OCI-M2 (cell line): ENCODE measurements around the gene CRYBG1.
"Not testable (repeated sequence)": the region's sequence is repeated elsewhere in the genome, so short reads cannot be mapped to it uniquely, and the experiment has no call there.

Experiments used
- DNase-seq: peaks from one replicate; lab custom pipeline; 2025; ENCODE audit not compliant: unreplicated experiment; lab: John Stamatoyannopoulos, UW

The CRYBG1 gene

GRCh38 chr6:106372838-106373501 lies 12.5 kb downstream of the CRYBG1 start:
- DNase-seq: no peak

- DNase-seq: no peak
Measured at GRCh38 chr6:106373502-106374239, 13.2 kb downstream of the CRYBG1 start.

- DNase-seq: no peak
Measured at GRCh38 chr6:106377061-106377540, 16.6 kb downstream of the CRYBG1 start.

DNA sequence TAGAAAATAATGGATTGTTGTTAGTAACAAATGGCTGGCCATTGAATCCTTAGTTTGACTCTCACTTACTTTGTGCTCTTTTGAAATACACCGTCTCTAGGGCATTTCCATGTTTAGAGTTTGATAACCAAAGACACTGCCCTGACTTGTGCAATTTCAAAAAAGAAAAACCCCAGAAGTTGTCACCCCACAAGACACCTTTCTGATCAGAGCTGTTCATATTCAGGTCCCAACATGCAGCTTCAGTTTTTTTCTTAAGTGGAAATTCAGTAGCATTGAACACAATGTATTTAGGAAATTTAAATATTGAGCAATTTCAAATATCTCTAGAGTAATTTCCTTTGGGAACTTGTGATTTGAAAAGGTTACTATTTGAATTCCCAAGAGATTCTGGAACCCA lies 19.4 kb downstream of the CRYBG1 start:
- DNase-seq: no peak

GRCh38 chr6:106380407-106380806 lies 19.9 kb downstream of the CRYBG1 start:
- DNase-seq: no peak

- DNase-seq: no peak
Measured at GRCh38 chr6:106381223-106381622, 20.7 kb downstream of the CRYBG1 start.

DNA sequence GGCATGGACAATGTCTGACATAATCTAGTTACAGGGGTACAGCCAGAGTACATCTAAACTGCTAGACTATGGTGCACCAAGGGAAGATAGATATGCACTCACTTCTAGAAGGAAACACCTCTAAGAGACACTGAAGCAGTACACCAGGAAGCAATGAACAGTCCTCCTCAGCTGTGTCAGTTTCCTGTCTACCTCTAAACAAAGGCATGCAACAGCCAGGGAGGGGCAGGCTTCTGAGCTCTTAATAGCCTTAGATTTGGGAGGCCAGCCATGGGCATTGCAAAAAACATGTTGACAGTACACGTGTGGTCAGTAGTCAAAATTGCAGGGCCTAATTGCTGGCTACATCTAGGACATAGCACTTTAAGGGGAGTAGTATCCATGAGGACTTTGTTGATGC lies 21.4 kb downstream of the CRYBG1 start:
- DNase-seq: no peak

GRCh38 chr6:106383573-106383972 lies 23.1 kb downstream of the CRYBG1 start:
- DNase-seq: no peak

DNA sequence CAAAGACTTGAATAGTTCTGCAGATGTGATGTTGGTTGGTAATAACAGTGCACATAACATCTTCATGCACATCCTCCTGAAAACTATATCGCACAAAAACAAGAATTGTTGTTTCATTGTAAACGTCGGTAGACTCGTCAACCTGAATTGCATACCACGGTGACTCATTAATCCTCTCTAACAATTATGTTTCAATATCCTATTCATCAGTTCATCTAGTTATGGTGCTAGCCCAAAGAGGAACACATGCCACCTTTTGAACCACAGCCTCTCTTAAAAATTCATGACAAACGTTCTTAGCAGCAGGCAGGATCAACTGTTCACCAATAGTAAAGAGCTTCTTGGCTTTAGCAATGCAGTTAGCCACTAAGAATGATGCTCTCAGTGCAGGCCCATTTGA lies 25.0 kb downstream of the CRYBG1 start:
- no peak for DNase-seq

DNA sequence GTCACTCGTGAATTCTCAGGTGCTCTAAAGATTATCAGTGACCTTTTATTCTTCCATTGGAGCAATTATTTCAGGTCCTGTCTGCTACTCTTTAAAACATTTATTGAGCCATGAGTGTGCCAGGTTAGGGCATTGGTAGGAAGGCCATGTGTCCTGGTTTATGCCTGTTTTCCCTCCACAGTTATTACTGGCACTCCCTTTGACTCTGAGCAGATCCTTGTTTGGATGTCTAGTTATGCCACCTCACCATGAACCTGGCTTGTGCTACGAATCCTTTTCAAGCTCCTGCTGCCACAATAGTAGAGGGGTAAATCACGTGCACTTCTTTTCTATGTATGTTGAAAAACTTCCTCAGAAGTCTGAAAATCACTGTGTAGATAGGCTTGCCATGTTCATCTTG lies 27.4 kb downstream of the CRYBG1 start:
- no peak for DNase-seq

GRCh38 chr6:106390088-106390487 lies 29.6 kb downstream of the CRYBG1 start:
- no peak for DNase-seq

DNA sequence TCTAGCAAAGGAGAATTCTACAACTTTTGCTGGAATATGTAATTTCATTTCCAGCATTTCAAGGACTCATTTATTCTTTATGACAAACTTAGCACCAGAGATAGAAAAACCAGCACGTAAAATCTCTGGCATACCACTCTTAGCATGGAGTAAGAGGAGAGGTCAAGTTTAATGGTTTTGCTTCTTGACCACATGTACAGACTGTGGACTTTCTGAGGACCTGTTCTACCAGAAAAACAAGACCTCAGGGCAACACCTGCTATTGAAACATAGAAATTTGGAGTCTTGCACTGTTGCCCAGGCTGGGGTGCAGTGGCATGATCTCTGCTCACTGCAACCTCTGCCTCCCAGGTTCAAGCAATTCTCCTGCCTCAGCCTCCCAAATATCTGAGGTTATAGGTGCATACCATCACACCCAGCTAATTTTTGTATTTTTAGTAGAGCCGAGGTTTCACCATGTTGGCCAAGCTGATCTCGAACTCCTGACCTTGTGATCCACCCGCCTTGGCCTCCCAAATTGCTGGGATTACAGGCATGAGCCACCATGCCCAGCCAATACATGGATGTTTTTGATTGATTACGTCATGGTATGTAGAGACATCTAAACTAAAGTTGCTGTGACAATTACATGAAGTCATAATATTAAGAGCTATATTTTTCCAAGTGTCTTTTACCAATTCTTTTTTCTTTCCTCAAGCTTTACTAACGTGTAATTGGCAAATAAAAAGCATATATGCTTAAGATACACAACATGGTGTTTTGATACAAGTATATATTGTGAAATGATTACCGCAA lies 36.1 kb downstream of the CRYBG1 start:
- DNase-seq: no peak

- DNase-seq: no peak
Measured at GRCh38 chr6:106397431-106397830, 36.9 kb downstream of the CRYBG1 start.

GRCh38 chr6:106398621-106399020 lies 38.1 kb downstream of the CRYBG1 start:
- DNase-seq: no peak

GRCh38 chr6:106405044-106405443 lies 44.5 kb downstream of the CRYBG1 start:
- not testable (repeated sequence) for DNase-seq

- DNase-seq: no peak
Measured at GRCh38 chr6:106411056-106411455, 50.5 kb downstream of the CRYBG1 start.

DNA sequence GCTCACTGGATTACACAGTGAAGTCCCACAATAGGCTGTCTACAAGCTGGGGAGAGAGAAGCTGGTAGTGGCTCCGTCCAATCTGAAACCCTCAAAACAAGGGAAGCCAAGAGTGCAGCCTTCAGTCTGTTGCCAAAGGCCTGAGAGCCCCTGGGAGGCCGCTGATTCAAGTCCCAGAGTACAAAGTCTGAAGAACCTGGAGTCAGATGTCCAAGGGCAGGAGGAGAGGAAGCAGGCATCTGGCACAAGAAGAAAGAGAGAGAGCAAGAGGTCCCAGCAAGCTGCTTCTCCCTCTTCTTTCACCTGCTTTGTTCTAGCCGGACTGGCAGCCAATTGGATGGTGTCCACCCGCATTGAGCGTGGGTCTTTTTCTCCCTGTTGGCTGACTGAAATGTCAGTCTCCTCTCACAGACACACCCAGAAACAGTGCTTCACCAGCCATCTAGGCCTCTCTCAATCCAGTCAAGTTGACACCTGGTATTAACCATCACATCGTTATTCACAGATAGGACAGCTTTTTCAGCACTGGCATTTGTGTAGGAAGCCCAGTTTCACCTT lies 51.2 kb downstream of the CRYBG1 start:
- DNase-seq: no peak

GRCh38 chr6:106413016-106413415 lies 52.5 kb downstream of the CRYBG1 start:
- no peak for DNase-seq

DNA sequence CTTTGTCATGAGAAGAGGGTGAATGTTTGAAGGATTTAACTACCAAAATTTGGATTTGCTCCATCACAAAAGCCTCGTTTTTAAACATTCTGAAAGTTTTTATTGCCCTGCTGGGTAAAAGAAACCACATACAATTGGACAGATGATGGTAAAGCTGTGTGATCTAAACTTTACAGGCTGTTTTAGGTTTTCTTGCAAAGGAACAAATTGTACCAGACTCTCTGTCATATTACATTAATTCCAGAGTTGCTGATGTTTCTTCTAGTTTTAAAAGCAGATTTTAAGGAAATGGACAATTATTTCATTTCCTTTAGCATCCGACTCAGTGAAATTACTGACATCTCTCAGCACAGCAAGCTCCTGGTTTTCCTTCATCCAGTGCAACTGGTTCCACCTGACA lies 53.2 kb downstream of the CRYBG1 start:
- DNase-seq: no peak

- DNase-seq: no peak
Measured at GRCh38 chr6:106415921-106416320, 55.4 kb downstream of the CRYBG1 start.

DNA sequence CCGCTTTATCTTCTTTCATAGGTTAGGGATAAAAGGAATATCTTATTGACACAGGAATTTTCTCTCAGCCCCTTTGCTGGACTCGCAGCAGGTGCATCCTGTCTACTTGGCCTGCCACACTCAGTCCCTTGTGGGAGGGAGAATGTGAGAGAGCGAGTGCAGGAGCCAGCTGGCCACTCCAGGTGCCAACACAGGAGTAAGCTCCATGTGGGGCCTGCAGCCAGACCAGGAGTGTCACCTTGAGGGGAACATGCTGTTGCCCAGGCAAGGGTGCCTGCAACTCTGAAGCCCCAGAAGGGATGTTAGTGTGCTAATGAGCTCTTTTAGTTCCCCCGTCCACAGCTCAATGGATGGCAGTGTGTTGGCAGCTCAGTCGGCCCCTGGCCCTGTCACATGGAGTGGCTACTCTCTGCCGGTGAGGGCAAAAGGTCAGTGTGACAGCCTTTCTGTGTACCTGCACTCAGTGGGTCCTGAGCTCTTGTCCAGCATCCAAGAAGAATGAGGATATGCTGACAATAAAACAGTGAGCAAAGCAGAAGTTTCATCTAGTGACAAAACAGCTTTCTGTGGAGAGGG lies 57.1 kb downstream of the CRYBG1 start:
- no peak for DNase-seq
